ENCODE data around the gene PIK3CB. TPM values are rescaled to one million over a fixed set of nuclear protein-coding genes. Genes with fewer than 3 reads are reported as not detected.
"Not testable (repeated sequence)": the region's sequence is repeated elsewhere in the genome, so short reads cannot be mapped to it uniquely, and the experiment has no call there.

Gene PIK3CB
- total RNA-seq, 1 donor from 2014 or later: 18.3 TPM

- no peak overlapping the region for H3K4me3 Mint-ChIP-seq (ENCODE audit: low read depth)
- DNase-seq (ENCODE audit: low spot score, unreplicated experiment): no peak
- no peak for TF ChIP-seq CTCF (IDR thresholded peaks at IDR 0.05; ENCODE audit: unreplicated experiment)
- H3K27me3 Mint-ChIP-seq: no peaks in the 10 kb centered on the region
- H3K36me3 Mint-ChIP-seq (ENCODE audit: insufficient read depth): peaks cover 21% of the 10 kb centered on the region
- H3K27ac Mint-ChIP-seq: peak overlapping the region; percentile 60
- H3K4me1 Mint-ChIP-seq (ENCODE audit: low read depth): peaks cover 13% of the 10 kb centered on the region
- peaks cover 3% of the 10 kb centered on the region for H3K9me3 Mint-ChIP-seq (ENCODE audit: low read depth)
Observed at GRCh38 chr3:138786788-138787271, 47.9 kb downstream of the PIK3CB start.

GRCh38 chr3:138785951-138786350 is 48.8 kb downstream of the PIK3CB start:
- H3K27ac Mint-ChIP-seq: no peak overlapping the region
- DNase-seq (ENCODE audit: low spot score, unreplicated experiment): no peak
- TF ChIP-seq CTCF (IDR thresholded peaks at IDR 0.05; ENCODE audit: unreplicated experiment): no peak
- peaks cover 10% of the 10 kb centered on the region for H3K4me1 Mint-ChIP-seq (ENCODE audit: low read depth)
- no peak overlapping the region for H3K4me3 Mint-ChIP-seq (ENCODE audit: low read depth)
- H3K9me3 Mint-ChIP-seq (ENCODE audit: low read depth): peaks cover 3% of the 10 kb centered on the region
- peaks cover 15% of the 10 kb centered on the region for H3K36me3 Mint-ChIP-seq (ENCODE audit: insufficient read depth)
- H3K27me3 Mint-ChIP-seq: no peaks in the 10 kb centered on the region

- DNase-seq (ENCODE audit: low spot score, unreplicated experiment); H3K9me3 Mint-ChIP-seq (ENCODE audit: low read depth); H3K4me3 Mint-ChIP-seq (ENCODE audit: low read depth); H3K27me3 Mint-ChIP-seq: not testable (repeated sequence)
- Mint-ChIP-seq H3K27ac (peak overlapping the region; percentile 93), H3K36me3 (ENCODE audit: insufficient read depth) (peaks cover 14% of the 10 kb centered on the region), H3K4me1 (ENCODE audit: low read depth) (peaks cover 10% of the 10 kb centered on the region)
Observed at GRCh38 chr3:138785362-138785857, 49.3 kb downstream of the PIK3CB start.

- Mint-ChIP-seq H3K9me3 (ENCODE audit: low read depth) (peaks cover 3% of the 10 kb centered on the region), H3K27ac (no peak overlapping the region), H3K4me3 (ENCODE audit: low read depth) (no peak overlapping the region), H3K36me3 (ENCODE audit: insufficient read depth) (peaks cover 12% of the 10 kb centered on the region), H3K27me3 (no peaks in the 10 kb centered on the region), H3K4me1 (ENCODE audit: low read depth) (peaks cover 10% of the 10 kb centered on the region)
- no peak for TF ChIP-seq CTCF (IDR thresholded peaks at IDR 0.05; ENCODE audit: unreplicated experiment)
- no peak for DNase-seq (ENCODE audit: low spot score, unreplicated experiment)
Observed at GRCh38 chr3:138782755-138783154, 52.0 kb downstream of the PIK3CB start.

- no peak overlapping the region for H3K27ac Mint-ChIP-seq
- DNase-seq (ENCODE audit: low spot score, unreplicated experiment): no peak
- no peak overlapping the region for H3K4me3 Mint-ChIP-seq (ENCODE audit: low read depth)
- peaks cover 5% of the 10 kb centered on the region for H3K4me1 Mint-ChIP-seq (ENCODE audit: low read depth)
- no peaks in the 10 kb centered on the region for H3K27me3 Mint-ChIP-seq
- no peak for TF ChIP-seq CTCF (IDR thresholded peaks at IDR 0.05; ENCODE audit: unreplicated experiment)
- peaks cover 13% of the 10 kb centered on the region for H3K36me3 Mint-ChIP-seq (ENCODE audit: insufficient read depth)
- H3K9me3 Mint-ChIP-seq (ENCODE audit: low read depth): peaks cover 3% of the 10 kb centered on the region
Observed at GRCh38 chr3:138781012-138781470, 53.7 kb downstream of the PIK3CB start.

GRCh38 chr3:138778643-138779042 is 56.1 kb downstream of the PIK3CB start:
- Mint-ChIP-seq H3K4me1 (ENCODE audit: low read depth) (peaks cover 2% of the 10 kb centered on the region), H3K4me3 (ENCODE audit: low read depth) (no peak overlapping the region), H3K9me3 (ENCODE audit: low read depth) (peaks cover 3% of the 10 kb centered on the region), H3K27me3 (no peaks in the 10 kb centered on the region), H3K36me3 (ENCODE audit: insufficient read depth) (peaks cover 9% of the 10 kb centered on the region), H3K27ac (peak overlapping the region; percentile 41)
- no peak for DNase-seq (ENCODE audit: low spot score, unreplicated experiment)
- no peak for TF ChIP-seq CTCF (IDR thresholded peaks at IDR 0.05; ENCODE audit: unreplicated experiment)
